HG03571 (cell line): ENCODE measurements around the gene SORCS2.

Experiments used
- ATAC-seq: cut with Tn5 transposase; IDR thresholded peaks from one replicate; pipeline ENCODE4 v1.9.1; 2021; ENCODE audit not compliant: unreplicated experiment

SORCS2 gene

GRCh38 chr4:7691982-7692381, 499.6 kb downstream of the SORCS2 start:
- ATAC-seq = no peak

DNA sequence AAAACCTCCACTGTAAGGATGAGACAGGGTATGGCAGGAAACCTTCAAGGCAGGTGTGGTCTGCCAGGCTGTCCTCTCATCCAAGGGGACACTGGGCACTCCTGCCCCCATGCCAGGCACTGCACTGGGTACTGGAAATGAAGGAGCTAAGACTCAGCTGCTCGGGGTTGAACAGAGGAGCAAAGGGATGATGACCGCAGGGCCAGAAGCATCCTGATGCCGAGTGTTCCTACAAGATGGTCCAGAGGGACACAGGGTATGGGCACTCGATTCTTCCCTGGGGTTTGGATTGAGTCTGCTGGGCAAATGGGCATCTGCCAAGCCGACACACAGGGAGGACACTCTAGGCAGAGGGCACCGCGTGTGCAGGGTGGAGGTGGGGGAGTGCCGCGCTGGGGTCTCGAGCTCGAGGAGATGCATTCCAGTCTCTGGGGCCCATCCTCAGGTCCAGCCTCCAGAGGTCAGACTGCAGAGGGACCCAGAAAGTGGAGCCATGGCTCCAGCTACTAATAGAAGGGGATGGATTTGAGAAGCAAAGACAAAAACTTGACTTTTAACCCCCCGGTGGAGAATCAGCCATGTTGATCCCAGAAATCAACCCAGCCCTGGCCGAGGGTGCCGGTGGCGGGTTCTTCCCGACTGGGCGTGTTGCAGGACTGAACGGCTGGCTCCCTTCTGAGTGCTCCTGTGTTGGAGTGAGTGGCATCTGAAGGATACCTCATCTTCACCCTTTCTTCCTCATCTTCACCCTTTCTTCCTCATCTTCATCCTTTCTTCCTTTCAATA, 500.3 kb downstream of the SORCS2 start:
- no peak for ATAC-seq

DNA sequence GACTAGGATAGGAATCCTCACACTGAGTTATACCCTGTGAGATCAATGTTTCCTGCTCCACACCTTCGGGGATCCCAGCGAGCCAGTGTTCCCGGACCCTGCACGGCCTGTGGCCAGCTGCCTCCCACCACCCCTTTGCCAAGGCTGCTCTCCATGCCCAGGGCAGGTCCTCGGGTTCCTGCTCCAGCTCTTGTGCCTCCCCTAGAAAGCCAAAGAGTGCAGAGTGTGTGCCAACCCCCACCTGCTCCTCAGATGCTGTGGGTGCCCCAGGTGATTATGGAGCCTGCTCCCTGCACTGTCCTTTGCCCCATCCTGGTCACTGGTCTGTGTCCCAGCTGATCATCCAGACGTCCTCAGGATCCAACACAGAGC, 500.9 kb downstream of the SORCS2 start:
- no peak for ATAC-seq

GRCh38 chr4:7693711-7694110, 501.4 kb downstream of the SORCS2 start:
- ATAC-seq = no peak

GRCh38 chr4:7694324-7694723, 502.0 kb downstream of the SORCS2 start:
- no peak for ATAC-seq

DNA sequence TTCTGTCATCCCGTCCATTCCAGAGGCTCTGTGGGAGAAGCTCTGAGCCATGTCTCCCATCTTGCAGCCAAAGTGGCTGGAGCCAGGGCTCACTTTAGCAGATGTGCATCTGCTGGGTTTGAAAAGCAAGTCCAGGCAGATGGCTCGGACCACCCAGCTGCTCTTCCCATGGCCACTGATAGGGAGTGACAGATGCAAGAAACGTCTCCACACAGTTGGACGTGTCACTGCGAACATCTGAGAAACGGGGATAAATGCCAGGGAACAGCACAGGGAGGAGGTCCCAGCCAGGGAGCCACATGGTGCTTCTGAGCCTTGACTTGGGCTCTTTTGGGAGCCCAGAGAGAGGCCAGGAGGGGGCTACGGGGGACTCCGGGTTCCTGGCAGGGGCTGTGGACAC, 505.0 kb downstream of the SORCS2 start:
- no peak for ATAC-seq

GRCh38 chr4:7697821-7698220, 505.5 kb downstream of the SORCS2 start:
- no peak for ATAC-seq

DNA sequence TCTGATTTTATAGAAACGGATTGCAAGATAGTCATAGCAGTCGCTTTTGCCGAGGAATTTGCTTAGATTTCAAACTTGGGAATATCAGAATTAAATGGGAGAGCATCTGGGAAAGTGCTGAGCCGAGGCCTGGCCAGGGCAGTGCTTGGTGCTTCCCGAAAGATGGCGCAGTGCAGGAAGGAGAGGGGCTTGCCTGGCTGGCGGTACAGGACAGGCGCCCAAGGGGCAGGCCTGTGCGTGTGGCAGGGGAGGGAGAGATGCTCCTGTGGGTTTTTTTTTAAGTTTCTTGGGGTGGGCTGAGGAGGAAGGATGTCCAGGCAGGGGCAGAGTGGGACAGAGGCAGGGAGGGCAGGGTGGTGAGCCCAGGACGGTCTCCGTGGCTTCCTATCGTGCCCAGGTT, 506.2 kb downstream of the SORCS2 start:
- ATAC-seq = no peak

GRCh38 chr4:7699031-7699430, 506.7 kb downstream of the SORCS2 start:
- no peak for ATAC-seq

DNA sequence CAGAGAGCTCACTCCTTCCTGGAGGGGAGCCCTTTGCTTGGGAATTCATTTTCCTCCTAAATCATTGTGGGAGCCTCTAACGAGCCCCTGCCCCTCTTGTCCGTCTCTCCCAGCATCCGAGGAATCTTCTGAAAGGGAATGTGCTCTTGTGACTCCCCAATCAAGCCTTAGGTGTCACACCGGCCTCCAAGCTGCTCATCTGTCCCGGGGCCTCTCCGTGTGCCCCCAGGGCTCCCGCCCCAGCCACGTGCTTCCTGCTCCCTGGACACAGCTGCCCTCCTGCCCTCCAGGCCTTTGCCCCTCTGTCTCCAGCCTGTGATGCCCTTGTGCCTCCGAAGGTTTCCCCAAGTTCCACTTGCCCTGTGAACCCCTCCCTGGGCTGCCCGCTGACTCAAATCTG, 507.5 kb downstream of the SORCS2 start:
- ATAC-seq = no peak

DNA sequence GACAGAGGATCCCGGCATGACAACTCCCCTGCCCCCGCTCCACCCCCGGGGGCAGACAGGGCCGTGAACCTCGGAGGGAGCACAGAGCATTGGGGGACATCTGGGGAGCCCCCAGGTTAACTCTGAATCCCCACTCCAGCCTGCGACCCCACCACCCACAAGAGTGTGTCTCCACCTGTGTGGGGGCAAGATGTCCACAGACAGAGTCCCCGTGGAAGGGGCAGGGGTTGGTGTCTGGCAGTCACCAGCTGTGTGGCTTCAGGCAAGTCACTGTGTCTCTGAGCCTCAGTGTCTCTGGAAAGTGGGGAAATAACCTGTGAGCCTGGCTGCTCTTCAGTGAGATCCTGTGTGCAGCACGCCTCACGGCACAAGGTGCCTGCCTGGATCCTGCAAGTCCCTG, 508.3 kb downstream of the SORCS2 start:
- ATAC-seq = no peak

- ATAC-seq = no peak
Measured at GRCh38 chr4:7701866-7702649, 509.7 kb downstream of the SORCS2 start.

GRCh38 chr4:7703688-7704087, 511.4 kb downstream of the SORCS2 start:
- ATAC-seq = no peak

- no peak for ATAC-seq
Measured at GRCh38 chr4:7704091-7704490, 511.8 kb downstream of the SORCS2 start.

GRCh38 chr4:7704625-7705024, 512.3 kb downstream of the SORCS2 start:
- ATAC-seq = no peak

DNA sequence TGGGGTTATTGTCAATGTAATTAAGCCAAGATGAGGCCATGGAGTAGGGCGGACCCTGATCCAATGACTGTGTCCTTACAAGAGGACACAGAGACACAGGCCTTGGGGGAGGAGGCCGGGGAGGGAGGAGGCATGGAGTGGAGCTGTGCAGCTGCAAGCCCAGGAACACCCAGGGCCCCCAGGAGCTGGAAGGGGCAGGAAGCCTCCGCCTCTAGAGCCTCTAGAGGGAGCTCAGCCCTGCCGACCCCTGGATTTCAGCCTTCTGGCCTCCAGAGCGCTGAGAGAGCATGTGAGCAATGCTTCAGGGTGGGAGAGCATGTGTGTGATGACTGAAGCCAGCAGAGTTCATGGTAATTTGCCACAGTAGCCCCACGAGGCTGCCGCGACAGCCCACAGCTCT, 512.7 kb downstream of the SORCS2 start:
- no peak for ATAC-seq

DNA sequence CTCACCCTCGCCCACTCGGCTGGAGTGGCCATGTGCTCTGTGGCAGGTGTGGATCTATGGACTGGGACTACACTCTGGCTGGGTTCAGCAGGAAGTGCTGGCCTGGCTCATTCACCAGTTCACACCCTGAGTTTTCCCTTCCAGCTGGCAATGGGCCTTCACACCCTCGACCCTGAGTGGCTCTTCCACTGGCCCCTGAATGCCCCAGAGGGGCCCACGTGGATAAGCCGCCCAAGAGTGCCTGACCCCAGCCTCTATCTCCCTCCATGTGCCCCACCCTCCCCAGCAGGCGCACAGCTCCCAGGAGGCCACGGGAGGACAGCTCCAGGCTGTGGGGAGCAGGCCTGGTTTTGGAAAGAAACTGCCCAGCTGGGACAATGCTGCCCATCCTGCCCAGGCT, 513.3 kb downstream of the SORCS2 start:
- no peak for ATAC-seq

DNA sequence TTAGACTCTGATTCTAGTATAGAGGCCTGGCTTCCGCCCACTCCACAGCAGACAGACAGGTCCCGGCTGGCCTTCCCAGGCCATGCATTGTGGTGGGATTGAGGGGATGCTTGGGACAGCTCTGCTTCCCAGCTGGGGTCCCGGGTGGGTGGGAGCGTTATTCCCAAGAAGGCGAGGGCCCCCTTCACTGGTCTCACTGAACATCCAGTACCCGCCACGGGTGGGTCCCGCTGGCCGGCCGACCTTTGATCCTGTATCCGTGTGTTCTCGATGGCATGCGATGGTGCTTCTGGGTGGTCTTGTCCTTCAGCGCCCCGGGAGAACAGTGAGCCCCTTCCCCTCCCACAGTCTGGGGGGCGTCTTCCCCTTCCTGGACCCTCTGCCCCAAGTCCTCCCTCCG, 515.9 kb downstream of the SORCS2 start:
- no peak for ATAC-seq

GRCh38 chr4:7708981-7709380, 516.6 kb downstream of the SORCS2 start:
- no peak for ATAC-seq

- ATAC-seq = no peak
Measured at GRCh38 chr4:7709431-7709830, 517.1 kb downstream of the SORCS2 start.

GRCh38 chr4:7710126-7710525, 517.8 kb downstream of the SORCS2 start:
- no peak for ATAC-seq

- ATAC-seq = no peak
Measured at GRCh38 chr4:7710576-7711306, 518.4 kb downstream of the SORCS2 start.
